Activated naive CD8-positive, alpha-beta T cell treated with anti-CD3 and anti-CD28 coated beads, Interleukin-2, amount 50 U/mL, for 24 hours (primary cell): ENCODE data around the gene SELENBP1.
A peak's percentile ranks its signal among the peaks of the same experiment; 100 is the strongest.
"Not testable (repeated sequence)": the region's sequence is repeated elsewhere in the genome, so short reads cannot be mapped to it uniquely, and the experiment has no call there.

Experiments used
- ATAC-seq: fragments of 150-1000 bp; cut with Tn5 transposase; one replicate; pipeline ENCODE4 v1.10.0; 2021
- DNase-seq: peaks from one replicate; pipeline ENCODE4 v3.0.0; 2021
- H3K27ac Mint-ChIP-seq: one replicate; pipeline ENCODE4 v1.8.0; 2021; ENCODE audit warnings: mild to moderate bottlenecking, mixed read lengths
- H3K27me3 Mint-ChIP-seq: one replicate; pipeline ENCODE4 v1.8.0; 2021; ENCODE audit warnings: mixed read lengths
- H3K36me3 Mint-ChIP-seq: one replicate; pipeline ENCODE4 v1.8.0; 2021; ENCODE audit warnings: low read depth, mixed read lengths
- H3K4me1 Mint-ChIP-seq: one replicate; pipeline ENCODE4 v1.8.0; 2021; ENCODE audit warnings: mixed read lengths
- H3K4me3 Mint-ChIP-seq: one replicate; pipeline ENCODE4 v1.8.0; 2021; ENCODE audit warnings: mild to moderate bottlenecking, moderate library complexity, mixed read lengths
- H3K9me3 Mint-ChIP-seq: one replicate; pipeline ENCODE4 v1.8.0; 2021; ENCODE audit warnings: mixed read lengths

The SELENBP1 gene

DNA sequence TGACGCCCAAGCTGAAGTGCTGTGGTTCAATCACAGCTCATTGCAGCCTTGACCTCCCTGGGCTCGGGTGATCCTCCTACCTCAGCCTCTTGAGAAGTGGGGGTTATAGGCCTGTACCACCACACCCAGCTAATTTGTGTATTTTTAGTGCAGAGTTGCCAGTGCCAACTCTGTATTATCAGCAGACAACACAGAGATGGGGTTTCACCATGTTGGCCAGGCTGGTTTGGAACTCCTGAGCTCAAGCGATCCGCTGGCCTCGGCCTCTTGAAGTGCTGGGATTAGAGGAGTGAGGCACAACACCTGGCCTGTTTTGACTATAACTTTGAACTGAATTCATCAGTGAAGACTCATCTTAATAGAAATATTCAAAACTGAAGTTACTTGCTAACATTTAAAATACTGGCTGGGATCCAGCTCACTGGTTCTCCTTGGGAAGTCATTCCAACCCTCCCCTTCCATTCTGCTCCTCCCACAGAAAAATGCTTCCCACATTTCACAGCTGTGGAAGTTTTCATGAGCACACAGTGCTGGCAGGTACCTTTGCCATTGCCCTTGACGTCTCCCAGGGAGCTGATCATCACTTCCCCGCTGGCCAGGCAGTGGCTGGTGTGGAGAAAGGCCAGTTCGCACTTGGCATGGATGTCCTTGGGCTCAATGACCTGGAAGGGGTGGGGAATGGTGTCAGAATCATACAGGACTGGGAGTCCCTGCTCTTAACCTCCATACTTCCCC is 4.7 kb downstream of the SELENBP1 start:
- Mint-ChIP-seq H3K4me3 (no peak overlapping the region), H3K9me3 (no peaks in the 10 kb centered on the region), H3K36me3 (no peaks in the 10 kb centered on the region), H3K27ac (no peak overlapping the region), H3K27me3 (no peaks in the 10 kb centered on the region), H3K4me1 (no peaks in the 10 kb centered on the region)
- no peak for ATAC-seq
- DNase-seq: no peak

DNA sequence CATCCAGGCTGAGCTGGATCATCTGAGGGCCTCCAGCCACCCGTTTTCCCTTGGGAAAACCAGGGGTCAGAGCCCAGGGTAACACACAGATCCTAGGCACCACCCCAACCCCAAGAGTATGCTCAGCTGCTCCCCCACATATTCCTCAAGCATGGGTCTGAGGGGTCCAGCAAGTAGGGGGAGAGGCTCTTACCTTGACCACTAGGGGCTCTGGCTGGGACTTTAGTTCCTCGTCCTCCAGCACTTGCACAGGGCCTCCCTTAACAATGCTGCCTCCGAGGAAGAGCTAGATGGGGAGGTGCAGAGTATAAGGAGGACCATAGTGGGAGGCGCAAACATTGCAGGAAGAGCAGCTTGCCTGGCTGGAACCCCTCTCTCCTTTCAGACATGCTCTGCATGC is 7.5 kb downstream of the SELENBP1 start:
- ATAC-seq: no peak
- Mint-ChIP-seq H3K27ac (no peak overlapping the region), H3K36me3 (no peaks in the 10 kb centered on the region), H3K9me3 (peaks cover 4% of the 10 kb centered on the region), H3K4me1 (no peaks in the 10 kb centered on the region), H3K27me3 (no peaks in the 10 kb centered on the region), H3K4me3 (no peak overlapping the region)
- DNase-seq: no peak

DNA sequence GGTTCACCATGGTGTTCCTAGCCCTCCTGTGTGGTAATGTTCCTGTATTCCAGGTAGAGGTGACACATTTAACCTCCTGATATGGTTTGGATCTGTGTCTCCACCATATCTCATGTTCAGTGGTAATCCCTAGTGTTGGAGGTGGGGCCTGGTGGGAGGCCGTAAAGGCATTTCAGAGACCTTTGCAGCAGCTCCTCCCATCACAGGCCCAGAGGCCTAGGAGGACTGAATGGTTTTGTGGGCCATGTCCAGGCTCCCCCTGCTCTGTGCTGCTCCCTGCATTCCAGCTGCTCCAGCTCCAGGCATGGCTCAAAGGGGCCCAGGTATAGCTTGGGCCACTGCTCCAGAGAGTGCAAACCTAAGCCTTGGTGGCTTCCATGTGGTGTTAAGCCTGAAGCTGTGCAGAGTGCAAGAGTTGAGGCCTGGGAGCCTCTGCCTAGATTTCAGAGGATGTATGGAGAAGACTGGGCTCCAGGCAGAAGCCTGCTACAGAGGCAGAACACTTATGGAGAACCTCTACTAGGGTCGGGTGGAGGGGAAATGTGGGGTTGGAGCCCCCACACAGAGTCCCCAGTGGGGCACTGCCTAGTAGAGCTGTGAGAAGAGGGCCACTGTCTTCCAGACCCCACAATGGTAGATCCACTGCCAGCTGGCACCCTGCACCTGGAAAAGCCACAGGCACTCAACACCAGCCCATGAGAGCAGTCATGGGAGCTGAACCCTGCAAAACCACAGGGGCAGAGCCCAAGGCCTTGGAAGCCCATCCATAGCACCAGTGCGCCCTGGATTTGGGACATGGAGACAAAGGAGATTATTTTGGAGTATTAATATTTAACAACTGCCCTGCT is 10.0 kb downstream of the SELENBP1 start:
- Mint-ChIP-seq H3K9me3 (peaks cover 4% of the 10 kb centered on the region), H3K4me3 (no peak overlapping the region), H3K27ac (no peak overlapping the region), H3K27me3 (no peaks in the 10 kb centered on the region), H3K36me3 (no peaks in the 10 kb centered on the region), H3K4me1 (no peaks in the 10 kb centered on the region)
- ATAC-seq (no peak), DNase-seq (no peak)

DNA sequence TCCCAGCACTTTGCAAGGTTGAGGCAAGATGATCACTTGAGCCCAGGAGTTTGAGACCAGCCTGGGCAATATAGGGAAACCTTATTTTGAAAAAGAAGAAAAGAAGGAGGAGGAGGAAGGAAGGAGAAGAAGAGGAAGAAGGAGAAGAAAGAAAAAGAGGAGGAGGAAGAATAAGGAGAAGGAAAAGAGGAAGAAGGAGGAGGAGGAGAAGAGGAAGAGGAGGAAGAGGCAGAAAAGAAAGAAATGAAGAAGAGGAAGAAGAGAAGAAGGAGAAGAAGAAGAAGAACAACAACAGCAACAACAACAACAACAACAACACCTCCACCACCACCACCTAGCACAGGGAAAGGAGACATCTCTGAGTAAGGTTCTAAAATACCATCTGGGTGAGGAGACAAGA is 10.6 kb downstream of the SELENBP1 start:
- H3K4me3 Mint-ChIP-seq: no peak overlapping the region
- DNase-seq (no peak), ATAC-seq (no peak)
- no peaks in the 10 kb centered on the region for H3K27me3 Mint-ChIP-seq
- no peaks in the 10 kb centered on the region for H3K36me3 Mint-ChIP-seq
- no peaks in the 10 kb centered on the region for H3K4me1 Mint-ChIP-seq
- H3K27ac Mint-ChIP-seq: no peak overlapping the region
- peaks cover 4% of the 10 kb centered on the region for H3K9me3 Mint-ChIP-seq

DNA sequence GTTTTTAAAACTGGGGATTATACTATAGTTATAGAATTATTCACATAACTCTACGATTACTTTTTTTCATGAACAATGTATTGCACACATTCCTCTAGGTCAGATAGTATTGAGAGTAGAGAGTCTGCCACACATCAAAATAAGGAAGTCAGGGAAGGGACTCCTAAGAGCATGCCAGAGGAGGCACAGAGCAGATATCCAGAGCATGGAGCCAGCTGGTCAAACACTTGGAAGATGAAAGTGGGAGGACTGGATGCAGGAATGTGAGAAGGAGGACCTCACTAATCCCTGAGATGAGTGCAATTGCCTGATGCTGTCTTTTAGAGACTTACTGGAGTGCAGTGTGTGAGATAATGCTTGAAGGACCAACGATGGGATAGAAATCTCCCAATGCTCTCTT is 15.8 kb downstream of the SELENBP1 start:
- H3K36me3 Mint-ChIP-seq: no peaks in the 10 kb centered on the region
- H3K27me3 Mint-ChIP-seq: no peaks in the 10 kb centered on the region
- ATAC-seq: no peak
- no peak overlapping the region for H3K27ac Mint-ChIP-seq
- DNase-seq: no peak
- H3K4me1 Mint-ChIP-seq: no peaks in the 10 kb centered on the region
- H3K4me3 Mint-ChIP-seq: no peak overlapping the region
- peaks cover 9% of the 10 kb centered on the region for H3K9me3 Mint-ChIP-seq

DNA sequence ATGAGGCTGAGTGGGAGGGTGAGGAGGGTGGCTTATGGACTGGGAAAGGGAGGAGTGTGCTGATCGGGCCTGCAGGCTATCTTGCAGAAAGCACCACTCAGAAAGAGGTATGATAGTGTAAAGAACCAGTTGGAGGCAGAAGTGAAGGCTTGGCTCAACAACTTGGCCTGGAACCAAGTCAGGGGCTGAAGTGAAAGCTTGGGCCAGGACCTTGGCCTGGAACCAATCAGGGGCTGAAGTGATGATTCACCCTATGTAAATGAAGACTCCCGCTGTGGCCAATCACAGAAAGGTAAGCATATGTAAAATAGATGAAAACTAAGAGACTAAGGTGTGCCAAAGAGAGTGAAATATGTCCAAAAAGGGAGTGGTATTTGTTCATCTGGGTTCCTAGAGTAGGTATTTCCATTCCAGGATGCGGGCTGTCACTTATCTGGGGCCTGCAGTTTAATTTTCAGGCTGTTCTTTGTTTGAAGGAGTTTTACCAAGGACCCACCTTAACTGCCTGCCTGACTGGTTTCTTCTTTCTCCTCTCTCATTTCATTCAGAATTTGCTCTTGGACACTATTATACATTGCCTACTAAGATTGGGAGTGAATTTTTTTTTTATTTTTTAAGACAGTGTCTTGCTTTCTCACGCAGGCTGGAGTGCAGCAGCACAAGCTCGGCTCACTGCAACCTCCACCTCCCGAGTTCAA is 20.3 kb downstream of the SELENBP1 start:
- H3K9me3 Mint-ChIP-seq: peaks cover 9% of the 10 kb centered on the region
- peaks cover 11% of the 10 kb centered on the region for H3K4me1 Mint-ChIP-seq
- peaks cover under 1% of the 10 kb centered on the region for H3K36me3 Mint-ChIP-seq
- H3K27me3 Mint-ChIP-seq: no peaks in the 10 kb centered on the region
- H3K27ac Mint-ChIP-seq: no peak overlapping the region
- ATAC-seq: no peak
- DNase-seq: no peak
- no peak overlapping the region for H3K4me3 Mint-ChIP-seq

DNA sequence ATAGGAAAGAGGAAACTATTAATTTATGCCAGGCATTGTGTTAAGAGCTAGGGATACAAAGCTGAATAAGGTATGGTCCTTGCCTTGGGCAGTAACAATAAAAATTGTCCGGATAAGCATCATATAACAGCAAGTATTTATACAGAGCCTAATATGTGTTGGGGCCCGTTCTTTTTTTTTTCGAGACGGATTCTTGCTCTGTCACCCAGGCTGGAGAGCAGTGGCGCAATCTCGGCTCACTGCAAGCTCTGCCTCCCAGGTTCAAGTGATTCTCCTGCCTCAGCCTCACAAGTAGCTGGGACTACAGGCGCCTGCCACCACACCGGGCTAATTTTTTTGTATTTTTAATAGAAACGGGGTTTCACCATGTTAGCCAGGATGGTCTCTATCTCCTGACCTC is 22.2 kb downstream of the SELENBP1 start:
- Mint-ChIP-seq H3K36me3 (peaks cover 11% of the 10 kb centered on the region), H3K4me1 (peaks cover 27% of the 10 kb centered on the region)
- H3K4me3 Mint-ChIP-seq, H3K9me3 Mint-ChIP-seq, H3K27ac Mint-ChIP-seq, H3K27me3 Mint-ChIP-seq, ATAC-seq, DNase-seq: not testable (repeated sequence)

DNA sequence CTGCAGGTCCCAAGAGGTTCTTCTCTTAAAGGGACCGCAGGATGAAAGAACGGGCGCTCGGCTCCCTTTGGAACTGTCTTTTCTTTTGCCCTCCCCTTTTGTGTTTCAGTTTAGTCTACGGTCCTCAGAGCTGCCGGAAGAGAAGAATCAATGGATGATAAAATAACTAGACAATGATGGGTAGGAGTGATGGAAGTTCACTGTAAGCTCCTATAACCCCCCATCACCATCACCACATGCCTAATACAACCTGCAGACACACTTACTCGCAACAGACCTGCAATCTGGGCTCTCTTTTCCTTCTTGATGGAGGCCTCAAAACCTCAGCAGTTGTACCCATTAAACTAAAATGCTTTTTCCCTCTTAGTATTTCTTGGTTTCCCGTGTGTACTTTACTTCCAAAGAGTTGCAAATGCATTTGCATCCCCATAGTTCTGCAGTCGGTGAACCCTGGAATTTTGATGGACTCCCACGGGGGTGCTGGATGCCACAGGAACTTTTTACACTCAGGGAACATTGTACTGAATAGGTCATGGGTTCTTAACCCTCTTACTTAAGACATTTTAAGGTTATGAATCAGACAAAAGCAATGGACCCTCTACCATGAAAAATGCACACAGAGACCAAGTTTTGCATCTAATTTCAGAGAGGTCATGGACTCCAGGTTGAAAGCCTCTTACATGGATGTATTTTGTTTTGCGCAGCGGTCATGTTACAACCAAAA is 24.8 kb downstream of the SELENBP1 start:
- peaks cover 39% of the 10 kb centered on the region for H3K4me1 Mint-ChIP-seq
- H3K27ac Mint-ChIP-seq: peak overlapping the region; percentile 99
- DNase-seq: no peak
- peak; percentile 2 for ATAC-seq
- H3K4me3 Mint-ChIP-seq: peak overlapping the region; percentile 96
- H3K36me3 Mint-ChIP-seq: peaks cover 20% of the 10 kb centered on the region
- no peaks in the 10 kb centered on the region for H3K27me3 Mint-ChIP-seq
- peaks cover 9% of the 10 kb centered on the region for H3K9me3 Mint-ChIP-seq

DNA sequence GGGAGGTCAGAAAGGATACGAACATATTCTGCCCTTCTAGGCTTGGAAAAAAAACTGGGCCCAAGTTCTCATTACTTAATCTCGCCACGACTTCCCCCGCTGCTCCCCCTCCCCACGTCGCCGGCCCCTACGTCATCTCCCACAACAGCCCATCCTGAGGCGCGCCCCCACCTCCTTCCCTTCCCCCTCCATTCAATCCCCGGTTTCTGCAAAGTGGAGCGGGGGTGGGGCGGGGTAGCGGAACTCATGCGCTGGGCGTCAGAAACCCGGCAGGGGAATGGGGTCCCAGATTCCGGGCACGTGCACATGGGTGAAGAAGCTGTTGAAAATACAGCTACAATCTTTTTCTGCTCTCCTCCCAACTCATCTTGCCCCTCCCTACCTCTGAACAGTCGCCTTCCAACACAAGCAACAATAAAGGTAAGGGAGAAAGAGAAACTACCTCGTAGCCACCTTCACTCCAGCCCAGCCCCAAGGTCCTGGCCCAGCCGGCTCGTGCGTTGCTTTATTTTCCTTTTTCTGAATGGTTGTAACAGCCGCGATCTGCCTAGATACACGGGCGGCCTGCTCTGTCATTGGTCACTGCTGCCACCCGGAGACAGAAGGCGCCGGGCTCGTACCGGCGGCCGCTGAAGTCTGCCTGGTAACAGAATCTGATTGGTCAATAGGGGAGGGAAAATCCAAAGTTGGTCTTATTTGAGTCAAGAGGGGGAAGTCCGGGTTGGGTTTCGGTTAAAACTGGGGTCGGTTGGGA is 25.6 kb downstream of the SELENBP1 start, which contains the start of gene RFX5:
RFX5 (minus strand) TSS at position 484 of the 754 bp plus-strand sequence. CDS start 932 bp downstream, outside the sequence.
- H3K4me1 Mint-ChIP-seq: peaks cover 39% of the 10 kb centered on the region
- H3K27me3 Mint-ChIP-seq: no peaks in the 10 kb centered on the region
- H3K36me3 Mint-ChIP-seq: peaks cover 20% of the 10 kb centered on the region
- H3K4me3 Mint-ChIP-seq: peak within 1 kb of the TSS; percentile 96
- H3K9me3 Mint-ChIP-seq: peaks cover 2% of the 10 kb centered on the region
- H3K27ac Mint-ChIP-seq: peak within 1 kb of the TSS; percentile 99
- peak; percentile 88 for DNase-seq
- ATAC-seq: peak; percentile 98

DNA sequence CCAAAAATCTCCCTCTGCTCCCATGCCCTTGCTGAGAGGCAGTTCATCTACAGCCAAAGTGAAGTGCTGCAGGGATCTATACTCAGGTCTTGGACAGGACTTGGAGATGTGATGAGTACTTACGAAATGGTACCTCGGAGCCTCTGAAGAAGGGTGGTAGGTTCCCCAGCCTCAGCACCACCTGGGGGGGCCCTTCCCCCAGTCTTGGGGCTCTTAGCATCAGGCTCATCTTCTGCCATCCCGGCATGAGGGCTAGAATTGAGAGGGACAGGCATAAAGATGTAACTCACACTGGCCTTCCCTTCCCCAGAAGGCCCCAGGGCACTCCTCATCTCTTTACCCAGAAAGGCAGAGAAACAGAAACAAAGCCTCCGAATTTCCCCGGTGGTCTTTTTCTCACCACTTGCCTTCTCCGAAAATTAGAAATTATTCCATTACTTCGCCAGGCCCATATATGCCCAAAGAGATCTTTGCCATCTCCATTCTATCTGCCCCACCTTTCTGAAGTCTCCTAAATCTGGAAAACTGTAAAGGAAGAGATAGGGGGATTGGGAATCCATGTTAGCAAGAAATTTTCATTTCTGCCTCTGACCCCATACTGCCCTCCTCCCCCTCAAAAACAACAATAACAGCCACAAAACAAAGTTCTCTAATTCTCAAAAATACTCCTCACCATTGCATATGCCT is 26.3 kb downstream of the SELENBP1 start:
- H3K4me1 Mint-ChIP-seq: peaks cover 39% of the 10 kb centered on the region
- H3K9me3 Mint-ChIP-seq: no peaks in the 10 kb centered on the region
- H3K36me3 Mint-ChIP-seq: peaks cover 20% of the 10 kb centered on the region
- ATAC-seq: no peak
- peak; percentile 21 for DNase-seq
- H3K27ac Mint-ChIP-seq: peak overlapping the region; percentile 99
- H3K4me3 Mint-ChIP-seq: peak overlapping the region; percentile 96
- no peaks in the 10 kb centered on the region for H3K27me3 Mint-ChIP-seq

DNA sequence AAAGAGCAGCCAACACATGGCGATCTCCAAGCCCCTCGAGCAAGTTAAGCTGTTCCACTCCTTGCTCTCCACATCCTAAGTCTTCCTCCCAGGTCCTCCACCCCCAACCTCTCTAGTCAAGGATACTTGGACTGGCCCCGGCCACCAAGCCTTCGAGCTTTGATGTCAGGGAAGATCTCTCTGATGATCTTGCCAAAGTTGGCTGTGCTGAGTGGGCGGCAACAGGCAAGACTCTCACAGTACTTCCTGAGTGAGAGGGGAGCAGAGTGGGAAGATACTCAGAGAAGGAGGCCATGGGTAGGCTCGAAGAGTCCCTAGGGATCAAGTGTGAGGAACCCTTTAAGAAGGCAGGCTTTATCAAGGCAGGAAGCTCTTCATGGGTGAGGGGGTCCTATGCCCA is 28.2 kb downstream of the SELENBP1 start:
- no peak for DNase-seq
- peaks cover 48% of the 10 kb centered on the region for H3K4me1 Mint-ChIP-seq
- peaks cover 20% of the 10 kb centered on the region for H3K36me3 Mint-ChIP-seq

DNA sequence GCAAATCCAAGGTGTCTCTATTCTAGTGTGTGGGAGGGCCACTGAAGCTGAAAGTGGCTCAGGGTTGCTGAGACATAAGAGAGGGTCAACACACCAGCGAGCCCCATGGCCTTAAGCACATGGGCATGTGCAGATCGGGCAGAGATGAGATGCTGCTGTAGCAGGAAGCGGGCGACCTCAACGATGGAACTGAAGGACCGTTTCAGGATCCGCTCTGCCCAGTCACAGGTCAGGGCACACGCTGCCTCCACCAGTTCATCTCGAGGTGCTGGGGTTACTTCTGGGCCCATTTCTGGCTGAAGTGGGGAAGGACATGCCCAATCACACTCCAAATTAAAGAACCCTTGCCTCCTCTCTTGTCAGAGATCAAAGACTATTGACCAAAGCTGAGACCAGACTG is 28.9 kb downstream of the SELENBP1 start:
- DNase-seq: no peak
- Mint-ChIP-seq H3K27me3 (no peaks in the 10 kb centered on the region), H3K9me3 (no peaks in the 10 kb centered on the region), H3K27ac (peak overlapping the region; percentile 26), H3K4me3 (no peak overlapping the region), H3K36me3 (peaks cover 20% of the 10 kb centered on the region), H3K4me1 (peaks cover 49% of the 10 kb centered on the region)
- ATAC-seq: no peak

More for the DNA sequence above, 28.2 kb downstream of the SELENBP1 start:
- Mint-ChIP-seq H3K27me3 (no peaks in the 10 kb centered on the region), H3K27ac (peak overlapping the region; percentile 3), H3K9me3 (no peaks in the 10 kb centered on the region), H3K4me3 (no peak overlapping the region)
- ATAC-seq: no peak

DNA sequence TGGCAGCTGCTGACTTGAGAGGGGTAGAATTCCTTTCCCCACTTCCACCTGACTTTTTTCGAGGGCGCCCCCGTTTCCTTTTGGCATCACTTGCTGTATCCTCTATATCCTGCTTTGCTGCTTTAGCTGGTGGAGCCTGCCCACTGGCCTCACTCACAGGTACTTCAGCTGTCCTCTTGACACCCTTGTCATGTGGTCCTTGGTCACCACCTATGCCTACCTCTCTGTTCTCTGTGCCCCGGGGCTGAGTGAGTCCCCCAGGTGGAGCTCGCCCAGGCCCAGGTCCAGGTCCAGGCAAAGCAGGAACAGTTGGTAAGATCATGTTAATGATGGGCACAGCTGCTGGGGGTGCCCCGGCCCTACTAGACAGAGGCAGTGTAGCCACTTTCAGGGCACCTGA is 29.9 kb downstream of the SELENBP1 start:
- Mint-ChIP-seq H3K9me3 (no peaks in the 10 kb centered on the region), H3K36me3 (peaks cover 20% of the 10 kb centered on the region), H3K4me1 (peaks cover 44% of the 10 kb centered on the region), H3K4me3 (no peak overlapping the region), H3K27ac (no peak overlapping the region), H3K27me3 (no peaks in the 10 kb centered on the region)
- DNase-seq: no peak
- ATAC-seq: no peak
